Stimulated activated CD4-positive, alpha-beta T cell treated with anti-CD3 and anti-CD28 coated beads, Interleukin-12 subunit alpha, Interleukin-12 subunit beta, amount 100 ng/mL, for 4 hours (primary cell): ENCODE data around the gene DPP10.
"Not testable (repeated sequence)": the region's sequence is repeated elsewhere in the genome, so short reads cannot be mapped to it uniquely, and the experiment has no call there.

Experiments used
- DNase-seq: peaks from one replicate; pipeline ENCODE4 v3.0.0-alpha.2; 2020

Gene DPP10

DNA sequence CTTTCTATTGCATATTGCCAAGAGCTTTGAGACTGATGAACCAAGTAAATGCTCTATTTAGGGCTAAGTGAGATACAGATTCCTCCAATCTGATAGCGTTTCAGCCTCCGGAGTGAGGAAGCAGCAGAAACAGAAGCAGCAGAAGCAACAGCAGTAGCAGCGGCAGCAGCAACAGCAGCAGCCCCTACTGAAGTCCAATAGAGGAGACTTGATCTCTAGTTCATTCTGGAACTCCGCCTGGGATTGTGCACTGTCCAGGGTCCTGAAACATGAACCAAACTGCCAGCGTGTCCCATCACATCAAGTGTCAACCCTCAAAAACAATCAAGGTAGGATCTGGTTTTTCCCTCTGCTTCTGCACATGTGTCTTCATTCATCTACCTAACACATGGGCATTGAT, at the start of gene DPP10:
Gene DPP10, plus strand, starts transcription at position 132 of the 400 bp plus-strand sequence.
- no peak for DNase-seq

DNA sequence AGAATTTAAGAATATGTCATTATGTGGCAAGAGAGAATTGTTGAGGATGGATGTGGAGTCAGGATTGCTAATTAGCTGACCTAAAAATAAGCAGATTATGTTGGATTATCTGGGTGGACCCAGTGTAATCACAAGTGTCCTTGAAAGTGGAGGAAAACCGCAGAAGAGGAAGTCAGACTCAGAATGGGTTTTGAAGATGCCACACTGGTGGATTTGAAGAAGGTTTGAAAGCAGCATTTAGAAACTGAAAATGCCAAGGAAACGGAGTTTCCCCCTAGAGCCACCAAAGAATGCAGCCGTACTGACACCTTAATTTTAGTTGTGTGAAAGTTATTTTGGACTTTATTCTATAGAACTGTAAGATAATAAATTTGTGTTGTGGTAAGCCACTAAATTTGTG, 41.6 kb upstream of the DPP10 start:
- no peak for DNase-seq

DNA sequence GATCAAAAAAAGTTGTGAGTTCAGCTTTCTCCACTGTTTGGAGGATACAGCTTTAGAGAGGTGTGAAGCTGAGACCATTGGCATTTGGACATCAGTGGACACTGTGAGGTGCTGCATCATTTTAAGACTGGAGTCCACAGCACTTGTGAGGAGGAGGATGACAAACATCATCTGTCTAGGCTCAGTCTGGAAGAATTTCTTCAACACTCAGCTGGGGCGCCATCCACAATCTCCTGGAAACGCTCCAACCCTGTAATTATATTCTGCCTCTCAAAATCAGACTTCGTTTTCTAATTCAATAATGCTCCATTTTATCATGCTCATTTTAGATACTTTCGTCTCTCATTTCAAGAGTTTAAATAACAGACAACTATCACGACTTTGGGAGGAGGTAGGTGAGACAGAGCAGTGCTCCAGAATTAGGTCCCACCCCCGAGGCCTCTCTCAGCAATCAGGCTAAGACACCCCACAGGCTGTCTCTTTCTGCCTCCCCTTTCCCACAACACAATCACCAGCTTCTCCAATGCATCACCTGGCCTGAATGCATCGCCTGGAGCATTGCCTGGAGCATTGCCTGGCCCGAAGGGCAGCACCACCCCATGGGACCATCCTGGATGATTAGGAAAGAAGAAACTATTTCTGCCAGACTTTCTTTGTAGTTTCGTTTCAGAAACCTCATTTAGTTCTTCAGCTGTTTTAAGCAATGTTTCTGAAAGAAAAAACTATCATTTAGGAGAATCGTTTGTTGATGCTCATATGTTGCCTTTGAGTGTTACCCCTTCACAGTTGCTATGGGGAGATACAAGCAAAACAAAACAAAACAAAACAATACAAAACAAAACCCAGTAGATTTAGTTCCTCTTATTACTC, 37.0 kb upstream of the DPP10 start:
- DNase-seq, result no peak

DNA sequence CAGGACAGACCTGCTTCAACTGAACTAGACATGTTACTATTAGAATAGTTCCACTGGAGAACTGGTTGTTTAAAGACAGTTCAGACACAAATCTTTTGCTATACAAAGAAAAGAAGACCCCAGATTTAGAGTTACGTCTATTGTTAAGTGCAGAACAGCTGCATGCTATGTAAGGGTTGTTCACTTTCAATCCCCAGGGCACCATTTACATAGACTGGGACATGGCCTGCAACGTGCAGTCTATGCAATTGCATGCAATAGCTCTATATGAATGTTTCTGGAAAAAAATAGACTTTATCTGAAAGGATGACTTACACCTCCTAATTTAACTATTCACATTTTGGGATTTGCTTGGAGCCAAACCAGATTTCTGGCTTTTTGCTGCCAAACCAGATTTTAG, 36.1 kb upstream of the DPP10 start:
- no peak for DNase-seq

DNA sequence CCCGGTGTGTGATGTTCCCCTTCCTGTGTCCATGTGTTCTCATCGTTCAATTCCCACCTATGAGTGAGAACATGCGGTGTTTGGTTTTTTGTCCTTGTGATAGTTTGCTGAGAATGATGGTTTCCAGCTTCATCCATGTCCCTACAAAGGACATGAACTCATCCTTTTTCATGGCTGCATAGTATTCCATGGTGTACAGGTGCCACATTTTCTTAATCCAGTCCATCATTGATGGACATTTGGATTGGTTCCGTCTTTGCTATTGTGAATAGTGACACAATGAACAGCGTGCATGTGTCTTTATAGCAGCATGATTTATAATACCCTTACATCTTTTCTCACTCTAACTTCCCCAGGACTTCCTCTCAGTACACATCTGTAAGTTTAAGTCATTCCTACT, 35.1 kb upstream of the DPP10 start:
- not testable (repeated sequence) for DNase-seq

DNA sequence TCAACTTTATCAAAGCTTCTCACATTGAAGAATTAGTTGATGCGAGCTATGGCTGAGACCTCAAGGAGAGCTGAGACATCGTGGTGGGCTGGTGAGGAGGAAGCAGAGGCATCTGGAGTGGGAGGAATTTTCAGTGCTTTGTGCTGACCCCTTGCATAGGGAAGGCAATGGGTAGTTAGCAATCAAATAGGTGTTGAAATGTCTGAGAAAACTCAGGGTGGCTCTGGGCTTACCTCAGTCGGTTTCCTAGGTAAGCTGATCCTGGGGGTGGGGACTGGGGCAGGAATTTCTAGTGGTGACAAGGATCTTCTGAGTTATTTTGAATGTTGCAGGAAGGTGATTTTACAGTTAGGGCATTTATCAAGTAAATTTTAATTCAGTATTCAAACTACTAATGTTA, 20.7 kb upstream of the DPP10 start:
- no peak for DNase-seq

DNA sequence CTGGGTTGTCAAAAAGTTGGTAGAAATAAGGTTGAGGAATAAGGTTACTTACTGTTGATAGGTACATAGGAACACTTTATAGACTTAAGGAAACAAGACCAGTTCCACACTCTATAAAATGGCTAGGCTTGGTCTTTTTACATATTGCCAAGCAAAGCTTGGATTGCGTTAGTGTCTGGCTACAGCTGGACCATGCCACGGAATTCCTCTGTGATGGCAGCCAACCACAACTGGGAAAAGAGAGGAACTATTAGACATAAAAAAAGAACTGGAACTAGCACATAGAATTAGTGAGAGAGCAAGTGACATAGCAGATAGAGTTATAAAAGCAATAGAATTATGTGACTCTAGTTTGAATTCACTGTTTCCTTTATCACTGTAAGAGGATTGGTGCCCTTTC, 17.7 kb upstream of the DPP10 start:
- no peak for DNase-seq

DNA sequence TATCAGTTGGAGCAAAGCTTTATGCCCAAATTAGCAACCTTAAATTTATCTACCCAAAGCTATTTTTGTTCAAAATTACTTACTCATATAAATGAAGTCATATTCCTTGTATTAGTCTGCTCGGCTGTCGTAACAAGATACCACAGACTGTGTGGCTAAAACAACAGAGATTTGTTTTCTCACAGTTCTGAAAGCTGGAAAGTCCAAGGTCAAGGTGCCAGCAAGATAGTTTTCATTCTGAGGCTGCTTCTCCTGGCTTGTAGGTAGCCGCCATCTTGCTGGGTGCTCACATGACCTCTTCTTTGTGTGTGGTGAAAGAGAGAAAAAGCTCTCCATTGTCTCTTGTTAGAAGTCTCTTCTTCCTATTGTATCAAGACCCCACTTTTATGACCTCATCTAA, 15.7 kb upstream of the DPP10 start:
- no peak for DNase-seq

DNA sequence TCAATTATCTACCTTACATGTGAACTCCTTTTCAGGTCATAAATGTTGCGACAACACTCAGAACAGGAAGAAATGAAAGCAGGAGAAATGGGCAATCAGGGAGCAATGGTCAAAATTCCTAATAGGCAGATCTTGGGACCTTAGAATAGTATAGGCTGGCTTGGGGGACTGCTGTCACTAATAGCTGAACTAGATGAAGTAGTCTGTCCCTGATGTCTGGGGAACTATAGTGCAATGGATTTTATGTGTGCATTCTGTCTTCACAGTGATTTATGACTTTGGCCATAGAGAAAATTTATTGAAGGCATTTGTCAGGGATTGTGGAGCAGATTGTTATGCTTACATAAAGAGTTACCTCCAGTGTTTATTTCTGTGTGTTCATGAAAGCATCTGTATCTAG, 6.1 kb upstream of the DPP10 start:
- DNase-seq, result no peak

DNA sequence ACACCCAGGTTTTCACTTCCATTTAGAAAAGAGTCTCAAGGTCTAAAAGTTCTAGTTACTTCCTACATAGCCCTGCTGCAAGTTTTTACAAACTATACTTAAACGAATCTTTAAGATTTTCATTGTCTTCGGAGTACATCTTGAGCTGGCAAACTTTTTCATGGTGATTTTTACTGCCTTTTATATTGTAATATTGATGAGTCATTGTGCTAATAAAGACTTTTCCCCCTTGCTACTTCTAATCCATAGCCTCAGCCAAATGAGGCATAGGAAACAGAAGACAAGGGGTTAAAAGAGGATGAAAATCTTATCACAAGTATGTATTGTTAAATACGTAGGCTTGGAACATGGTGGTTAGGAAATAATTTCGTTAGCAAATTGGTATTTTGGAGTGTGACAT, 4.1 kb downstream of the DPP10 start:
- no peak for DNase-seq

DNA sequence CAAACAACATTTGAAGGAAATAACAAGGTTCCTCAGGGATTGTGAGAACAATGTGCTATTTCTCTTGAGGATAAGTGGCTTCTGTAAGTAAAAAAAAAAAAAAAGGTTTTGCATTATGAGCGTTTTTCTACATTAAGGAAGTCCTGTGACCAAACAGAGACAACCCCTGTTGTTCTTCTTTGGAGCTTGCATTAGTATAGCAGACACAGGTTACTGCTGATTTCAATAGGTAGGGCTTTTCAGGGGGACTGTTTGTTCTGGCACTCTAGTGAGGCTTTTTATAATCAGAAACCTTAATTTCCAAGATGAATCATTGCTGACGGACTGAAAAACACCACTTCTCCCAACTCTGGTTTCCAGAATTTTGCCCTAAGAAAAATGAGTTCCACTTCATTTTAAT, 8.2 kb downstream of the DPP10 start:
- DNase-seq, result no peak

DNA sequence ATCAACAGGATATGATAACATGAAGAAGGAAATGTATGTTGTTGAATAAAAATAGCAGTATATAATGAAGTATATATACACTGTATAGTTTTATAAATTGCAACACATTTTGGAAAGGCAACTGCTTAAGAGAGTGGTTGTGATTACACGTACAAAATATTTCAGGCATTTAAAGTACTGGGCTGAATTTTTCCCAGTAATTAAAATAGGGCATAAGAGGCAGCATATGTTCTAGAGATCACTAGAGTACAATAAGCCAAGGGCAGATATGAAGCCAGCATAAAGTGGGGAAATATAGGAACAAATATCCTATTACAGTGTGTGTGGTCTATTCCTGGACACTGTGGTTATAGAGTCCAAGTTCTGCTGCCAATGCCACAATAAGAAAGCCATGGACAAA, 14.1 kb downstream of the DPP10 start:
- no peak for DNase-seq

DNA sequence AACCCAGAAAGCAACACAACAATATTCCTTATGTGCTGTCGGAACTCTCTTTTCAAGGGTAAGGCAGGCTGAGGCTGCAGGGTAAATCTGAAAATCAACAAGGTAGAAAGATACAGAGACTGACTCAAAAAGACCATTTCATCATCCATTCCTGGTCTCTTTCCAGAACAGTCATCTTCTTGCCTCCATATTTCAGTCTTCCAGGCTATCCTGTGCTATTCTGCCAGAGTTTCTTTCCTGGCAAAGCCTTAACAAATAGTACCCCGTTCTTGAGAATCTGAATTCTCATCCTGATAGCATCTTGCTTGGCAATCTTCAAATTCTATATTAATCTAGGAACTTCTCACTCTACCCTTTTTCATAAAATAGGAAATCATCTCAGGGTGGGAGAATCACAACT, 15.5 kb downstream of the DPP10 start:
- no peak for DNase-seq

DNA sequence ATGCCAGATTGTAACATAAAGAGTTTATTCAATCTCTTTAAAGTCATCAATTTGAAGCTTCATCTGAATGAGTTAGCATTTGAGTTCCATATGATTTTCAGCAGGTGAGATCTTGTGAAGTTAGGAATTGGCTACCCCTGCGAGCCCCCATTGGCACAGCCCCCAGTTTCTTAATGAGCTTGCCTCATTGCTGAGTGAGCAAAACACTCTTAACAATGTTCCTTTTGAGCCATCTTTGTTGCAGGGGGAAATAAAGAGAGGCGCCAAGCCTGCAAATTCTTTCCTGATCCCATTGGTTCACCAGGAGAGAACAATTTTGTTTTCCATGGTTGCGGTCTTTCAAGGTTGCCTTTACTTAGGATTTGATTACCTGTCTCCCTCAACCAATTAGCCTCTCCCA, 18.7 kb downstream of the DPP10 start:
- no peak for DNase-seq

DNA sequence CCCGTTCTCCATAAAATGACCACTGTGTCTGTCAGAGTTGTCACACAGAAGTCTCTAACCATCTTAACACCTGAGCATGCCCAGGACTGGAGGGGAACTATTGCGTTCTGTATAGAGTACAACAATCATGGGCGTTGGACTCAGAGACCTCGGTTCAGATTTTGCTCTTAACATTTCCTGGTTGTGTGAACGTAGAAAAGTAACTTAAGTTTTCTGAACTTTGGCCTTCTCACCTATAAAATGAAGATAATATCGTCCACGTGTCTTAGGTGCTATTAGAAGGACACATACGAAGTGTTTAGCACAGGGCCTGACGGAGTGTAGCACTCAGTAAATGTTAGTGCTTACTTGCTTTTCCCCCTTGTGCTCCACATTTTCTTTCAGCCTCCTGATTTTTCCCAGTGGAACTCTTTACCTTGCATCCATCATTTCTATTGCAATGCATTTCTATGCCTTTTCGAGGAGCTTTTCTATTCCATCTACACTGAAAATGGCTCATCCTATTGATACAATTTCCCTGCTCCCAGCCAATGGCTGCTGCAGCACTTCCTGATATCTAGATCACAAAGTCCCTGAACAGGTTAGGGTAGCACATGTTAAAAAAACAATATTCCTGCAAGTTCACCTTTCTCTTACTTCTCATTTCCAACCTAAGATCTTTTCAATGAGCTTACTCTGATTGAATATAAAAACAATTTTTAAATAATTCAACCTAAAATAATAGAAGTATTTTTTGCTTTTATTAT, 22.7 kb downstream of the DPP10 start:
- no peak for DNase-seq

DNA sequence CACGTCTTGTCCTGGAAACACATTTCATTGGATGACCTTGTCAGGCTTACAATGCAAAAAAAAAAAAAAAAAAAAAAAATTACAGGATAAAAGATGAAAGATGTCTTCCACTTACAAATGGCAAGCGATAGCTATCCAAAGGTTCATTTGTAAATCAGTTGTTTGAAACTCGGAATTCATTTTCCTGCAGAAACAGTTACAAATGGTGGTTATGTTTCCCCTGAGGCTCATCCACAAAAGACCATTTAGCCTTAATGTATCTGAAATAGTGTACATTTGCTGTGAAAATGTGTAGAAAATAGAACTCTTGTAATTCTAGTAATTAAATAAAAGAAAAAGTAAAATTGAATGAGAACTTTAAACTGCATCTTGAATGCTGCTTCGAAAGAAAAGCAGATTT, 25.9 kb downstream of the DPP10 start:
- DNase-seq, result no peak

DNA sequence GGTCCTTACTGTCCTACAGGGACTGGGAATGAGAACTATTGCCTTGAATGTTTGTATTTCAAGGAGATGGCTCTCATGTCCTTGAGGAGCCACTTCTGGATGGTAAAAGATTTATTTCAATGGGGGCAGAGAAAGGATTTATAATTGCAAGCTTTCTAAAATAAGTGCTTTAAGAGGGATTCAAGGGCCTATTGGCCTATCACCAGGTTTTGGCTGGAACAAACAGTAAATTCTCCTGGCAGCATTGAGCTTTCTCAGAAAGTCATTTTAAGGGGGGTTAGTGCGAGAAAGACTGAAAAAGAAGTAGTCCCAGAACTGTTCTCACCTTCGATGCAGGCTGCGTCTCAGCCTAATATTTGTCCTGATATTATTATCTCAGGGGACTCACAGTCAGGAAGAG, 29.8 kb downstream of the DPP10 start:
- no peak for DNase-seq

DNA sequence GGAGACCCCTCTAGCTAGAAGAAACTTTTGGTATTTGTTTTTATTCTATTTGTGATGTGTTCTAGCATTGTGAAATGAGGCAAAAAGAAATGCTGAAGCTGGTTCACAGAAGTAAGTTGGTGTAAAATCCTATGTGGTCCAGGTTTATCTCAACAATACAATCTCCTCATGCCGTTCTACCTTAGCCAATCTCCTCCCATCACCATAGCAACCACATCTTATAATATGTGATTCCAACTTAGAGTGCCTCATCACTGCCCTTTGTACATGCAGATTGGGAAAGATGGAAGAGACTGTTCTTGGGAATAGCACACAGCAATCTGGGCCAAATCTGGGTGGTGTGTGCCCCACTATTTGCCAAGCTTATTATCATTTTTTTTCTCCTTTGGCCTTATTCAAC, 30.3 kb downstream of the DPP10 start:
- DNase-seq, result no peak

DNA sequence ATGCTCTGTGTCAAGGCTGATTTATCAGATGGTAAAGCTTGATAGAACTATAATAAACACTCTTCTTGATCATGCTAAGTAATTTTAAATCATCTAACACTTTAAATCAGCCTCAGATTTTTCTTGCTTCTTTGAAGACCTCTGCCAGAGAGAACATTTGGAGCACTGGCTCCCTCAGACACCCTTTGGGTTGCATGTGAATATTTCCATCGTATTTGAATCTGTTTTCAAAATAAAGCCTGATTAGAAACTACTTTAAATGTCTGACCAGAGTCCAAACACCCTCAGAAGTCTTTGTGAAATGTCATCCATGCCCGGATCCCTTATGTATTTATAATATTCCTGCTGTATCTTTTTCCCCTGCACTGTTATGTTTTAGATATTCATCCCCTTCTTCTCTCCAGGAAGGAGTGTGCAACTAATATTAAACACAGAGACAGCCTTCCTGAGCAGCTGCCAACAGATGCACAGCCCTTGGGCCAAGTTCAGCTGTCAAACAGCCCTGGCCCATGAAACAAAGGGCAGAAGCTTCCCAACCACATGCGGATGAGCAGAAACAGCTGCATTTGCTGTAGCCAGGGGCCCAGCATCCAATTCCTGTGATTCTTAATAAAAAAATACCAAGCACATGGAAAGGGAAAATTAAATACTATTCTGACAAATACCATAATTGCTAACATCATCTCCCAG, 46.5 kb downstream of the DPP10 start:
- DNase-seq, result no peak

DNA sequence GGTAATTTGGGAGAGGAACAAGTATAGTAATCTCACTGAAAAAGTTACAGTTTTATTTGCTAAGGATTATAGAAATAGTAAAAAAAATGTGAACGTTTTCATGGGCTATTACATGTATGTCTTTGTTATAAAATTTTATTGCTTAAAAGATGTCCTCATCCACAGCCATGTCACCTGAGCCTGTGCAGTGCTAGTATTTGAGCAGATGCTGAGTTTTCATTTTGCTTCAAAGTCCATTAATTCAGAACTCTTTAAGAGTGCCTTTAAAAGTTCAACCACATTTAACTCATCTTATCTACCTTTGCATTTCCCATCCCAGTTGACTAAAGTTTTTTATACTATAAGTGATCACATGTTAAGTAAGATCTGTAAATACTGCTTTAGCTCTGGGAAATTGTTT, 52.6 kb downstream of the DPP10 start:
- no peak for DNase-seq

DNA sequence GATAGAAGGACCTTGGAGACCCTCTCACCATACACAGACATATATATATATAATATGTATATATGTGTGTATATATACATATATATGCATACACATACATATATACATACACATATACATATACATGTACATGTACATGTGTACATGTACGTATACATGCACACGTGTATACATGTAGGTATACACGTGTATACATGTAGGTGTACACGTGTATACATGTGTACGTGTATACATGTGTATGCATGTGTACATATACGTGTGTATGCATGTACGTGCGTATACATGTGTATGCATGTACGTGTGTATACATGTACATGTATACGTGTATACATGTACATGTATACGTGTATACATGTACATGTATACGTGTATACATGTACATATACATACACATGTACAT, 54.5 kb downstream of the DPP10 start:
- DNase-seq, result no peak

DNA sequence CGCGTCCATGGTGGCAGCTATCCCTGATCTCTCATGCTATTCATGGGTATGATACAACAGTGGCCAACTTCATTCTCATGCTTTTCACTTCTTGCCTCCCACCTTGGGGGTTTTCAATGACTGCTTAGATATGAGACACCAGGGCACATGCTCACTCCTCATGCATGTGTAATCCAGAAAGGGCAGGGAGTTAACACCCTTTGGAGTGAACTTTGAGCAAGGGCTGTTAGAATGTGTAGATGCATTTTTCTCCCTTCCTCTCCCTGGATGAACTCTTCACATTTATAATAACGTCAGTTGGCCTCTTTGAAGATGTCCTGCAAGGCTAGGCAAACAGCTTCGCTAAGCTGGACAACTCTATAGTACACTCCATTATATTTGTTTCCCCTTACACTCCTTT, 56.7 kb downstream of the DPP10 start:
- DNase-seq, result no peak

DNA sequence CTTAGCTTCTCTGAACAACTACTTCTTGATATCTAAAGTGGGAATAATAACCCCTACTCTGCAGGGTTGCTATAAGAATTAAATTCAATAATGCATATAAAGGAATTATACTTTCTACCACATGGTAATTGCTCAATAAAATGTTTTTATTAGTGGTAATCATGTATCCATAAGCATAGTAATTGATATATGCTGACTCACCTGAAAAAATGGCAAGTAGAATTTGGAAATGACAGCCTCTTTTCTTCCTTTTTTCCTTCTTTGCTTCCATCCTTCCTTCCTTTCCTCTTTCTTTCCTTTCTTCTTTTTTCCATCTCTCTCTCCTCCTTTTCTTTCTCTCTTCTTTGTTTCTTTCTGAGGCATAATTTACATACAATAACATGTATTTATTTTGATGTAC, 65.3 kb downstream of the DPP10 start:
- no peak for DNase-seq

DNA sequence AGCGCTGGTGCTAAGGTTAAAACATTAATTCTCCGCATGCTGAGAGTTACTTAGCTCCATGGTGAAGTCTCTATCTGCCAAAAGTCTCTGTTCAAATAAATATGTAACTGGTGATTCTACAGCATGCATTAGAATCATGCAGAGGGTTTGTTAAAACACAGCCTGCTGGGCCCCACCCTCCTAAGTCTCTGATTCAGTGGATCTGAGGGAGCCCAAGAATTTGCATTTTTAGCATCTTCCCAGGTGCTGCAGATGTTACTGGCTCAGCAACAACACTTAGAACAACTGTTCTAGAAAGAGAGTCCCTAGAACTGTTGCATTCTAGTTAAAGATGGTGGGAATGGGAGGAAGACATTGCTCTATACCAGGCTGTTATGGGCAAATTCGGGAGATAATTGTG, 73.4 kb downstream of the DPP10 start:
- DNase-seq, result no peak
